ENCODE measurements around the gene HMGCS1. TPM values are rescaled to one million over a fixed set of nuclear protein-coding genes. Genes with fewer than 3 reads are reported as not detected.

The HMGCS1 gene
- total and polyA plus RNA-seq, 9 of the 15 experiments (the other 6 are each of a cell fraction or from before 2014, with no cell fraction given): 43.7 to 337 (median 111) TPM

GRCh38 chr5:43309637-43310036 lies 3.6 kb downstream of the HMGCS1 start:
- no peak overlapping the region for H3K9ac ChIP-seq (ENCODE audit: insufficient read depth in 1 of 2, low read depth in 2 of 2, low read length in 2 of 2)
- peak overlapping the region; percentile 14; the same call in 1 of the 2 replicates for H3K4me3 ChIP-seq
- ChIA-PET CTCF (ENCODE audit: low intra/inter-chr PET ratio) (no interaction called here), POLR2A (interaction anchor here (0.7 to 0.9 kb wide), 2 partner anchors 8 to 14 kb away, joined by 3 read pairs; no protein-coding TSS in a partner anchor)
- peaks cover 71% of the 10 kb centered on the region for H3K36me3 ChIP-seq (ENCODE audit: control insufficient read depth, insufficient read depth, low read length)
- H3K4me1 ChIP-seq (replicated peaks in 1 of 2; ENCODE audit: control insufficient read depth in 2 of 2, insufficient read depth in 2 of 2, low read length in 2 of 2): peaks cover 13 to 36% of the 10 kb centered on the region in 2 experiments; a peak in 4 of 5 replicates
- FAIRE-seq: no peak
- H3K27me3 ChIP-seq (ENCODE audit: control insufficient read depth in 2 of 2, insufficient read depth in 2 of 2, low read length in 2 of 2): no peaks in the 10 kb centered on the region
- TF ChIP-seq NFIC (IDR thresholded peaks at IDR 0.05) (0 out of 2 replicates have a peak, but pooled peaks have one; percentile 31), MAFG (tag; conservative IDR thresholded peaks at IDR 0.05) (0 out of 2 replicates have a peak, but pooled peaks have one; percentile 13), SETDB1 (IDR thresholded peaks at IDR 0.05; ENCODE audit: low read length) (no peak), KDM1A (IDR thresholded peaks at IDR 0.05) (peak in 1 of 2 experiments; percentile 34; a peak in 1 of 4 replicates)
- TF ChIP-seq, protein P1, sequence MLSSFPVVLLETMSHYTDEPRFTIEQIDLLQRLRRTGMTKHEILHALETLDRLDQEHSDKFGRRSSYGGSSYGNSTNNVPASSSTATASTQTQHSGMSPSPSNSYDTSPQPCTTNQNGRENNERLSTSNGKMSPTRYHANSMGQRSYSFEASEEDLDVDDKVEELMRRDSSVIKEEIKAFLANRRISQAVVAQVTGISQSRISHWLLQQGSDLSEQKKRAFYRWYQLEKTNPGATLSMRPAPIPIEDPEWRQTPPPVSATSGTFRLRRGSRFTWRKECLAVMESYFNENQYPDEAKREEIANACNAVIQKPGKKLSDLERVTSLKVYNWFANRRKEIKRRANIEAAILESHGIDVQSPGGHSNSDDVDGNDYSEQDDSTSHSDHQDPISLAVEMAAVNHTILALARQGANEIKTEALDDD (IDR thresholded peaks at IDR 0.05): peak; percentile 51; the same call in 1 of the 2 replicates
- peak overlapping the region; percentile 76 for H3K4me2 ChIP-seq (ENCODE audit: insufficient read depth, low read length)
- intact Hi-C loops (cut with micrococcal nuclease): loop anchor here (5.0 to 10.0 kb wide), 6 partner anchors 32 to 402 kb away; partner anchors contain the start of genes NNT, TMEM267 and ZNF131
- peaks cover 83% of the 10 kb centered on the region for H3K79me2 ChIP-seq (ENCODE audit: control insufficient read depth, insufficient read depth, low read length)
- ATAC-seq: no peak
- H3K27ac ChIP-seq (ENCODE audit: extremely low read depth, low read depth, low read length): no peak overlapping the region
- BruUV-seq (replicated peaks): no TSS peak
- H3K9me3 ChIP-seq (replicated peaks; ENCODE audit: control insufficient read depth, insufficient read depth, low read depth, low read length): peaks cover 6% of the 10 kb centered on the region; the same call in 1 of the 2 replicates
- H4K20me1 ChIP-seq (replicated peaks; ENCODE audit: control insufficient read depth, insufficient read depth, low read length): peaks cover 41% of the 10 kb centered on the region
- H3K9me1 ChIP-seq (ENCODE audit: control insufficient read depth, insufficient read depth, low read length): no peaks in the 10 kb centered on the region
- peak in 1 of 4 experiments; percentile 40 for DNase-seq (ENCODE audit: extremely low read depth in 1 of 4, low spot score in 3 of 4)
- no peak overlapping the region for H2AFZ ChIP-seq (ENCODE audit: low read depth, low read length)
- in situ Hi-C loops (cut with MboI): no loop called here
